HUES6 (cell line): ENCODE measurements around the gene NPC1L1.

Experiments used
- H3K27ac ChIP-seq: 2 replicates; pipeline ENCODE4 v1.7.0; 2013; ENCODE audit warnings: low read depth, mild to moderate bottlenecking, low read length, inconsistent platforms
- H3K27me3 ChIP-seq: 2 replicates; pipeline ENCODE4 v1.6.1; 2013; ENCODE audit warnings: low read length; ENCODE audit not compliant: control insufficient read depth, insufficient read depth
- H3K36me3 ChIP-seq: 2 replicates; pipeline ENCODE4 v1.6.1; 2013; ENCODE audit warnings: low read length; ENCODE audit not compliant: control insufficient read depth, insufficient read depth
- H3K4me1 ChIP-seq: 2 replicates; pipeline ENCODE4 v1.6.1; 2013; ENCODE audit warnings: low read length; ENCODE audit not compliant: control insufficient read depth, insufficient read depth
- H3K4me3 ChIP-seq: 2 replicates; pipeline ENCODE4 v1.5.1; 2013; ENCODE audit warnings: low read depth, low read length
- H3K9ac ChIP-seq: one replicate; pipeline ENCODE4 v1.6.1; 2013; ENCODE audit warnings: mild to moderate bottlenecking, low read length
- H3K9me3 ChIP-seq: 2 replicates; pipeline ENCODE4 v1.6.1; 2013; ENCODE audit warnings: low read depth, low read length; ENCODE audit not compliant: control insufficient read depth, insufficient read depth

Gene NPC1L1

DNA sequence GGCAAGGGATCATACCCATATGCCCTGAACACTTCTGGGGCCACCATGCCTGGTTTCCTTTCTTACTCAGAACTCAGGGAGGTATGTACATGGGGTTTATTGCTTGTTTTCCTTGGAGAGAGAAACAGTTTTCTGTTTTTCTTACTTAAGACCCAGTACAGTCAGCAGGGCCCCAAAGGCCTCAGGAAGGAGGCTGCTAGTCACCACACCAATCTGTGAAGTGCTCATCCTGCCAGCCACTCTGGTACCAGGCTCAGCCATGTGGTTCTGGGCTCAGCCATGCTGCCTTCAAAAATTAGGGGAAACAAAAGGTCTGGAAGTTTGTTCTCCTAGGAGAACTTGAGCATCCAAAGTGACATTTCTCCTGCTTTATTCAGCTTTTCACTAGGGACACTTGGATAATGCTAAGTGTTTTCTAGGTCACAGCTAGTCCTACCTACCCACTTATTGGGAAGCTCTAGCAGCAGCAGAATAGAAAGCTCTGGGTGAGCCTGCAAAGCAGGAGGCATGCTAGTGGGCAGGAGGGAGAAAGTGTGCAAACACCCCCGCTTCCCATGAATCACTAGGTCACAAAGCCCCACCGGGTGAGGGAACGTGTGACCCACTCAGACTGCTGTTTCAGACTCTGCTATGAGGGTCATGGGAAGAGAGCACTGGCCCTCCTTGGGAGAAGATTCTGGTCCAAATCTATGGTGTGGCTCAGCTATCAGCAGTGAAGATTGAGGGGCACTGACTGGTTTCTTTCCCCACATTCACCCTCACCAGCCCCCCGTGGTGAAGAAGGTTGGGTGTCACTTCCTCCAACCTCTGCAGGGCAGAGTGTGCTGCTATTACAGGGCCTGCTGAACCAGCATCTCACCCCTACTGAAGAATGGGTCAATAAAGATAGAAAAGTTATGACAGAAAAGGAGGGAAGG lies 74.6 kb downstream of the NPC1L1 start:
- Histone ChIP-seq H3K27me3 (no peaks in the 10 kb centered on the region), H3K9me3 (no peaks in the 10 kb centered on the region), H3K4me1 (0 out of 2 replicates have a peak, but pooled peaks cover under 1% of the 10 kb centered on the region), H3K36me3 (peaks cover 53% of the 10 kb centered on the region), H3K9ac (no peak overlapping the region), H3K4me3 (no peak overlapping the region), H3K27ac (no peak overlapping the region)

GRCh38 chr7:44465490-44465889 lies 75.6 kb downstream of the NPC1L1 start:
- Histone ChIP-seq H3K4me3 (no peak overlapping the region), H3K36me3 (peaks cover 44% of the 10 kb centered on the region), H3K9ac (no peak overlapping the region), H3K4me1 (0 out of 2 replicates have a peak, but pooled peaks cover 3% of the 10 kb centered on the region), H3K27ac (no peak overlapping the region), H3K27me3 (no peaks in the 10 kb centered on the region), H3K9me3 (no peaks in the 10 kb centered on the region)

DNA sequence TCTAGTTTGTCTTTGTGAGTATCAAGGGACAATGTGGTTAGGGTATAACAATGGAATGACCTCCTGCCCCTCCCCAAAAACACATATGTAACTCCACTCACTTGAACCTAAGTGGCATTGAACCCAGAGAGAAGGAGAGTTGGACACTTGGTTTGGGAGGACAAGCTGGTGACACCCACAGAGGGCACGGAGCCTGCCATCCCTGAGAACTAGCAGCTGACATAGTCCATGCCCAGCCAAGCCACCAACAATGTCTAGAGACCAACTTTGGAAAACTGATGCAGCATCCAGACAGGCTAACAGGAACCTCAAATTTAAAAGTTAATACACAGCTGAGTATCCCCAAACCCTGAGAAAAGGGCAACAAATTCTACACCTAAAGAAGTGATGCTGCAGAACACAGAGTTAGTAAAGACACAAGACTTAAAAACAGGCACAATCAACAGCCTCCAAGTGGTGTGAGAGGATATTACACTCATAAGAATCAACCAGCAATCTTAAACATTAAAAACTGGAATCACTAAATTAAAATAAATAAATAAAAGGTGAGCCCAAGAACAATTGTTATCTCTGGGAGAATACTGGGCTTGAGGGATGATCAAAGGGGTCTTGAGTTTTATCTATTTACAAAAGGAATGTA lies 77.8 kb downstream of the NPC1L1 start:
- H3K9me3 ChIP-seq, result no peaks in the 10 kb centered on the region
- no peak overlapping the region for H3K9ac ChIP-seq
- no peak overlapping the region for H3K4me3 ChIP-seq
- H3K27ac ChIP-seq, result no peak overlapping the region
- H3K27me3 ChIP-seq, result no peaks in the 10 kb centered on the region
- H3K4me1 ChIP-seq, result 0 out of 2 replicates have a peak, but pooled peaks cover 3% of the 10 kb centered on the region
- peaks cover 42% of the 10 kb centered on the region for H3K36me3 ChIP-seq
